OCI-LY7 (cell line): ENCODE measurements around the gene ARHGAP45. TPM values are rescaled to one million over a fixed set of nuclear protein-coding genes. Genes with fewer than 3 reads are reported as not detected.

Experiments
- BruUV-seq: library from RNA; stranded (reverse); fragments of 400-500 nt; replicated peaks from 2 replicates; lab custom pipeline; 2021; lab: Mats Ljungman, UMichigan
- CTCF ChIA-PET: fragments of 300-600 bp; sonication (Branson Sonifier 250); formaldehyde crosslinking; loops from one replicate; lab custom pipeline; 2022; ENCODE audit warnings: antibody characterized with exemption; ENCODE audit not compliant: unreplicated experiment; lab: Charles Lee
- POLR2A ChIA-PET: fragments of 300-600 bp; sonication (Branson Sonifier 250); formaldehyde crosslinking; loops from one replicate; lab custom pipeline; 2022; ENCODE audit warnings: antibody characterized with exemption; lab: Charles Lee
- DNase-seq: peaks from one replicate; pipeline ENCODE4 v3.0.0-alpha.2; 2015; ENCODE audit warnings: low spot score
- H2AFZ ChIP-seq: fragments of 200-600 bp; sonication (generic), shearing (Covaris generic); 2 replicates; pipeline ENCODE4 v1.6.1; 2014; ENCODE audit warnings: mild to moderate bottlenecking, antibody characterized with exemption, low read length, moderate library complexity
- H3K27ac ChIP-seq: fragments of 200-600 bp; sonication (generic); 2 replicates; pipeline ENCODE4 v1.5.1; 2014; ENCODE audit warnings: mixed run types, low read depth, mild to moderate bottlenecking, moderate library complexity, low read length, inconsistent platforms; ENCODE audit not compliant: poor library complexity, severe bottlenecking
- H3K36me3 ChIP-seq: fragments of 200-600 bp; sonication (generic); 2 replicates; pipeline ENCODE4 v1.6.1; 2014; ENCODE audit warnings: mild to moderate bottlenecking, antibody characterized with exemption, low read length, moderate library complexity, mixed read lengths; ENCODE audit not compliant: insufficient read depth
- H3K4me1 ChIP-seq: fragments of 200-600 bp; sonication (generic); 2 replicates; pipeline ENCODE4 v1.5.1; 2014; ENCODE audit warnings: mild to moderate bottlenecking, low read length; ENCODE audit not compliant: insufficient read depth, poor library complexity, severe bottlenecking
- H3K4me2 ChIP-seq: fragments of 200-600 bp; sonication (generic); 2 replicates; pipeline ENCODE4 v1.6.1; 2014; ENCODE audit warnings: mild to moderate bottlenecking, low read length
- H3K4me3 ChIP-seq: fragments of 200-600 bp; sonication (generic); 2 replicates; pipeline ENCODE4 v1.5.1; 2014; ENCODE audit warnings: mild to moderate bottlenecking, low read depth, low read length; ENCODE audit not compliant: poor library complexity, severe bottlenecking
- H3K79me2 ChIP-seq: fragments of 200-600 bp; sonication (generic); 2 replicates; pipeline ENCODE4 v1.6.1; 2016; ENCODE audit warnings: low read depth, mild to moderate bottlenecking, low read length, moderate library complexity, mixed read lengths; ENCODE audit not compliant: insufficient read depth
- H3K9me2 ChIP-seq: fragments of 200-600 bp; sonication (generic); 2 replicates; pipeline ENCODE4 v1.6.1; 2016; ENCODE audit warnings: mild to moderate bottlenecking, low read length, mixed read lengths; ENCODE audit not compliant: insufficient read depth
- H3K9me3 ChIP-seq: fragments of 200-600 bp; sonication (generic); 2 replicates; pipeline ENCODE4 v1.6.1; 2014; ENCODE audit warnings: mild to moderate bottlenecking, mixed run types, low read length, mixed read lengths
- H4K20me1 ChIP-seq: fragments of 200-600 bp; sonication (generic); 2 replicates; pipeline ENCODE4 v1.6.1; 2014; ENCODE audit warnings: mild to moderate bottlenecking, antibody characterized with exemption, low read length, moderate library complexity, mixed read lengths; ENCODE audit not compliant: insufficient read depth
- EZH2phosphoT487 ChIP-seq: fragments of 200-600 bp; sonication (generic); IDR thresholded peaks from 2 replicates; pipeline ENCODE4 v1.6.1; 2018; ENCODE audit warnings: low read depth, borderline replicate concordance, mild to moderate bottlenecking, mixed run types, antibody characterized with exemption, low read length, moderate library complexity, mixed read lengths
- intact Hi-C: fragments of 100-400 bp; cut with micrococcal nuclease; formaldehyde crosslinking; loops from one replicate; pipeline ENCODE4 v1.10.0; 2022; ENCODE audit not compliant: unreplicated experiment
- total RNA-seq, 2 experiments: library from RNA; depleted of rRNA in 1 of 2; stranded (reverse); fragments of >200 nt in 1 of 2; shearing (Covaris generic) in 1 of 2; gene quantifications; 2 replicates each; pipeline ENCODE4 v1.2.3, GENCODE V29; 2014 to 2022
- TF ChIP-seq, protein P1 (sequence below): fragments of 200-600 bp; sonication (generic); conservative IDR thresholded peaks from 2 replicates; pipeline ENCODE4 v1.5.1; 2014; ENCODE audit warnings: mild to moderate bottlenecking, antibody characterized with exemption, low read length, moderate library complexity, mixed read lengths

Gene ARHGAP45
- total RNA-seq, 2 experiments from 2014 or later, result 135 to 143 TPM

DNA sequence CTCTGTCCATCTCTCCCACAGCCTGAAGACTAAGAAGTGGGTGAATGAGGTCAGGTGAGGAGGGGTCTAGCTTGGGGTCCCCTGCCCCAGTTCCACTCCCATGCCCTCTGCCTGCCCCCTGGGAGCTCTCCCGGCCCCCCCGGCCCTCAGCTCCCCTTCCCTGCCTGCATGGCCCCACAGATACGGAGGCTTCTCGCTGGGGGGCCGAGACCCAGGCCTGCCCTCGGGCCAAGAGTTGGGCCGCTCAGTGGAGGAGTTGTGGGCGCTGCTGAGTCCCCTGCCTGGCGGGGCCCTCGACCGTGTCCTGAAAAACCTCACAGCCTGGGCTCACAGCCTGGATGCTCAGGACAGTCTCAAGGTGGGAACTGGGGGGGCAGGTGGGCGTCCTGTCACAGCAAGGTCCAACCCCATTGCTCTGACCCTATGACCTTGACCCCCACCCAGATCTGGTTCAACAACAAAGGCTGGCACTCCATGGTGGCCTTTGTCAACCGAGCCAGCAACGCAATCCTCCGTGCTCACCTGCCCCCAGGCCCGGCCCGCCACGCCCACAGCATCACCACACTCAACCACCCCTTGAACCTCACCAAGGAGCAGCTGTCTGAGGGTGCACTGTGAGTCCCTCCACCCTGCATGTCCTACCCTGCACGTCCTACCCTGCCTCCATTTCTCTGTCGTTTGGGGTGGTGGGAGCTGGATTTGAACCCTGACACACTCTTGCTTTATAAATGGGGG lies 10.9 kb upstream of the ARHGAP45 start:
- intact Hi-C loops, result loop anchor here (5.0 kb wide), 1 partner anchor 136 kb away; no protein-coding TSS in a partner anchor
- no peak overlapping the region for H2AFZ ChIP-seq
- H3K36me3 ChIP-seq, result peaks cover 18% of the 10 kb centered on the region; the same call in 1 of the 2 replicates
- no peaks in the 10 kb centered on the region for H3K79me2 ChIP-seq
- BruUV-seq, result no TSS peak
- ChIA-PET POLR2A (no interaction called here), CTCF (no interaction called here)
- H3K27ac ChIP-seq, result no peak overlapping the region
- no peaks in the 10 kb centered on the region for H4K20me1 ChIP-seq
- peaks cover 21% of the 10 kb centered on the region for H3K4me1 ChIP-seq
- no peaks in the 10 kb centered on the region for H3K9me3 ChIP-seq
- no peak overlapping the region for H3K4me3 ChIP-seq
- H3K4me2 ChIP-seq, result no peak overlapping the region
- no peaks in the 10 kb centered on the region for H3K9me2 ChIP-seq
- no peak for TF ChIP-seq EZH2phosphoT487
- TF ChIP-seq, protein P1, sequence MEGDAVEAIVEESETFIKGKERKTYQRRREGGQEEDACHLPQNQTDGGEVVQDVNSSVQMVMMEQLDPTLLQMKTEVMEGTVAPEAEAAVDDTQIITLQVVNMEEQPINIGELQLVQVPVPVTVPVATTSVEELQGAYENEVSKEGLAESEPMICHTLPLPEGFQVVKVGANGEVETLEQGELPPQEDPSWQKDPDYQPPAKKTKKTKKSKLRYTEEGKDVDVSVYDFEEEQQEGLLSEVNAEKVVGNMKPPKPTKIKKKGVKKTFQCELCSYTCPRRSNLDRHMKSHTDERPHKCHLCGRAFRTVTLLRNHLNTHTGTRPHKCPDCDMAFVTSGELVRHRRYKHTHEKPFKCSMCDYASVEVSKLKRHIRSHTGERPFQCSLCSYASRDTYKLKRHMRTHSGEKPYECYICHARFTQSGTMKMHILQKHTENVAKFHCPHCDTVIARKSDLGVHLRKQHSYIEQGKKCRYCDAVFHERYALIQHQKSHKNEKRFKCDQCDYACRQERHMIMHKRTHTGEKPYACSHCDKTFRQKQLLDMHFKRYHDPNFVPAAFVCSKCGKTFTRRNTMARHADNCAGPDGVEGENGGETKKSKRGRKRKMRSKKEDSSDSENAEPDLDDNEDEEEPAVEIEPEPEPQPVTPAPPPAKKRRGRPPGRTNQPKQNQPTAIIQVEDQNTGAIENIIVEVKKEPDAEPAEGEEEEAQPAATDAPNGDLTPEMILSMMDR, result no peak
- DNase-seq, result no peak

DNA sequence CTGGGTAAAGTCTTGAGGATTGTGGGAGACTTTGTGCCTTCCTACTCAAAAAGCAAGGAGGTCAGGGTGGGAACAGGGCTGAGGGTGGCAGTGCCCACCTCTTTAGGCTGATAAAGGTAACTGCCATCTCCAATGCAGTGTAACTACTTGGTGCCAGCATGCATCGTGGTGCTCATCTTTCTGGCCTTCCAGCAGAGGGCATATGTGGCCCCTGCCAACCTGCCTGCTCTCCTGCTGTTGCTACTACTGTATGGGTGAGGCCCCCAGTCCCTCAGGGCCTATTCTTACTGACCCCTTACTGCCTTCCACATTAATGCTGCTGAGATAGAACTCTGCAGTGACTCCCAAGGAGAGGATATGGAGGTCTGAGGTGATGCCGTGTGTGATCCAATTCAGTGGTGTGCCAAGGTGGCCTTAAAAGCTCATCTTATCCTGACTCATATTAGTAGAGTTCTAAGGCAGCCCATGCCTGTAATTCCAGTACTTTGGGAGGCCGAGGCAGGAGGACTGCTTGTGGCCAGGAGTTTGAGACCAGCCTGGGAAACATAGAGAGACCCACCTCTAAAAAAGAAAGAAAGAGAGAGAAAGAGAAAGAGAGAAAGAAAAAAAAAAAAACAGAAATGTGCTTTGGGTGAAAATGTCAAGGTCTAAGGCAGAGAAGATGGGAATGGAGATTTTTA lies 9.7 kb upstream of the ARHGAP45 start:
- no peak overlapping the region for H3K4me3 ChIP-seq
- intact Hi-C loops, result loop anchor here (5.0 kb wide), 1 partner anchor 135 kb away; no protein-coding TSS in a partner anchor

More for the DNA sequence above, 9.7 kb upstream of the ARHGAP45 start:
- Histone ChIP-seq H3K79me2 (no peaks in the 10 kb centered on the region), H3K9me2 (no peaks in the 10 kb centered on the region), H4K20me1 (no peaks in the 10 kb centered on the region), H3K9me3 (no peaks in the 10 kb centered on the region), H3K36me3 (peaks cover 18% of the 10 kb centered on the region; the same call in 1 of the 2 replicates), H3K4me2 (no peak overlapping the region), H2AFZ (no peak overlapping the region), H3K27ac (peak overlapping the region; percentile 41), H3K4me1 (peaks cover 21% of the 10 kb centered on the region)
- ChIA-PET POLR2A (interaction anchor here (0.7 to 1.2 kb wide), 2 partner anchors 33 to 187 kb away, joined by 3 read pairs; no protein-coding TSS in a partner anchor), CTCF (no interaction called here)
- no TSS peak for BruUV-seq
- DNase-seq, result peak; percentile 70
- TF ChIP-seq, protein P1, result peak; percentile 75
- TF ChIP-seq EZH2phosphoT487, result no peak
